C4-2B (cell line): ENCODE results near the gene WWOX.

Experiments
- ZFX ChIP-seq: fragments of 450-650 bp; IDR thresholded peaks from 2 replicates; pipeline ENCODE4 v1.6.1; 2017
- TF ChIP-seq, protein P1 (sequence below): fragments of 450-650 bp; conservative IDR thresholded peaks from 2 replicates; pipeline ENCODE4 v1.5.1; 2017; ENCODE audit warnings: mild to moderate bottlenecking

DNA sequence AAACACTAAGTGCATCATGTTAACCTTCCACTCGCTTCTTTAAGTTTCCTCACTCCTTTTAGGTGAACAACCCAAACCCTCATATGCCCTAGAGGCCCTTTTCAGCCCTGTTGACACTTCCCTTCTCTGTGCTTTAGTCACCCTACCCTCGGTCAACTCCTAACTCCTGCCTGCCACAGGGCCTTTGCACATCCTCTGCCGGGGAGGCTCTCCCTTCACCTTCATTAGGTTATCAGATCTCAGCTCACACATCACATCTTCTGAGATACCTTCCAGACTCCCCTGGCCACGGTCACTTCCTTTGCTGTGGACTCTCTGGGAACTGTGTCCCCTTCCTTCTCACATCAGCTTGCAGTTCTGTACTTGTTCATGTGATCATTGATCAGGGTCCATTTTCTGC, 926.7 kb downstream of the WWOX start:
- TF ChIP-seq, protein P1, sequence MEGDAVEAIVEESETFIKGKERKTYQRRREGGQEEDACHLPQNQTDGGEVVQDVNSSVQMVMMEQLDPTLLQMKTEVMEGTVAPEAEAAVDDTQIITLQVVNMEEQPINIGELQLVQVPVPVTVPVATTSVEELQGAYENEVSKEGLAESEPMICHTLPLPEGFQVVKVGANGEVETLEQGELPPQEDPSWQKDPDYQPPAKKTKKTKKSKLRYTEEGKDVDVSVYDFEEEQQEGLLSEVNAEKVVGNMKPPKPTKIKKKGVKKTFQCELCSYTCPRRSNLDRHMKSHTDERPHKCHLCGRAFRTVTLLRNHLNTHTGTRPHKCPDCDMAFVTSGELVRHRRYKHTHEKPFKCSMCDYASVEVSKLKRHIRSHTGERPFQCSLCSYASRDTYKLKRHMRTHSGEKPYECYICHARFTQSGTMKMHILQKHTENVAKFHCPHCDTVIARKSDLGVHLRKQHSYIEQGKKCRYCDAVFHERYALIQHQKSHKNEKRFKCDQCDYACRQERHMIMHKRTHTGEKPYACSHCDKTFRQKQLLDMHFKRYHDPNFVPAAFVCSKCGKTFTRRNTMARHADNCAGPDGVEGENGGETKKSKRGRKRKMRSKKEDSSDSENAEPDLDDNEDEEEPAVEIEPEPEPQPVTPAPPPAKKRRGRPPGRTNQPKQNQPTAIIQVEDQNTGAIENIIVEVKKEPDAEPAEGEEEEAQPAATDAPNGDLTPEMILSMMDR, result no peak
- TF ChIP-seq ZFX, result no peak
